Activated naive CD4-positive, alpha-beta T cell (primary cell): ENCODE data around the gene MARVELD2.
"Not testable (repeated sequence)": the region's sequence is repeated elsewhere in the genome, so short reads cannot be mapped to it uniquely, and the experiment has no call there.

Source experiments
- DNase-seq, 4 experiments: peaks; one replicate each; lab custom pipeline; 2025; lab: John Stamatoyannopoulos, UW

The MARVELD2 gene

GRCh38 chr5:69414885-69415583 is at the start of gene MARVELD2:
Gene MARVELD2 (plus strand): TSS chr5:69415116. CDS start chr5:69419386, 4,270 bp downstream.
- DNase-seq = no peak

DNA sequence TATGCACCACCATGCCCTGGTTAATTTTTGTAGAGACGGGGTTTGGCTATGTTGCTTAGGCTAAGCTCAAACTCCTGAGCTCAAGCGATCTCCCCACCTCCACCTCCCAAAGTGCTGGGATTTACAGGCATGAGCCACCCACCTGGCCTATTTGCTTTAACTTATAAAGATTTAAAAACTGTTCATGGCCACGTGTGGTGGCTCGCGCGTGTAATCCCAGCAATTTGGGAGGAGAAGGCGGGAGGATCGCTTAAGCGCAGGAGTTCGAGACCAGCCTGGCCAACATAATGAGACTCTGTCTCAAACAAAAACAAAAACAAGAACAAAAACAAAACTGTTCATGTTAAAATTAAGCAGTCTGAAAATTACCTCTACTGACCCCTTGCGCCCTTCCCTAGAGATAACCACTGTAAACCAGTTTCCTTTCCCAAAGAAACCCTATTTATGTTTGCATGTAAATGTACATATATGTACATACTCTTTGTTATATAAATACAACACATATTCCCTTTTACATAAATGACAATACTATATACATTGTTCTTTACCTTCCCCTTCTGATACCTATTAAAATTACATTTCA is 47.1 kb upstream of the MARVELD2 start:
- DNase-seq = no peak

GRCh38 chr5:69368458-69369339 is 46.2 kb upstream of the MARVELD2 start:
- DNase-seq = peak in 1 of 4 experiments; percentile 5

GRCh38 chr5:69369340-69370121 is 45.4 kb upstream of the MARVELD2 start, which contains the start of the genes AK6, RAD17 and TAF9:
Gene AK6 (minus strand): TSS chr5:69369520. CDS start chr5:69369490, 30 bp downstream.
Gene RAD17 (plus strand): TSS chr5:69369818. CDS start chr5:69372209, 2,391 bp downstream.
Gene TAF9 (minus strand): TSS chr5:69369520. CDS start chr5:69365737, 3,783 bp downstream.
- DNase-seq = peak; percentile 90 to 95 (median 94)

DNA sequence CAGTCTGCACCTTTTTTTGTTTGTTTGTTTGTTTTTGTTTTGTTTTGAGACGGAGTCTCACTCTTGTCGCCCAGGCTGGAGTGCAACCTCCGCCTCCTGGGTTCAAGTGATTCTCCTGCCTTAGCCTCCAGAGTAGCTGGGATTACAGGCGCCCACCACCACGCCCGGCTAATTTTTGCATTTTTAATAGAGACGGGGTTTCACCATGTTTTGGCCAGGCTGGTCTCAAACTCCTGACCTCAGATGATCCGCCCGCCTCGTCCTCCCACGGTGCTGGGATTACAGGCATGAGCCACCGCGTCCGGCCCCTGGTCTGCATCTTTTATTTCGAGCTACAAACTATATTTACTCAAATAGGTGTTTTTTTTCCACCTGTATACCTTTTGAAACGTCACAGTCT is 44.6 kb upstream of the MARVELD2 start:
- DNase-seq = not testable (repeated sequence)

- no peak for DNase-seq
Observed at GRCh38 chr5:69372394-69372793, 42.5 kb upstream of the MARVELD2 start.

DNA sequence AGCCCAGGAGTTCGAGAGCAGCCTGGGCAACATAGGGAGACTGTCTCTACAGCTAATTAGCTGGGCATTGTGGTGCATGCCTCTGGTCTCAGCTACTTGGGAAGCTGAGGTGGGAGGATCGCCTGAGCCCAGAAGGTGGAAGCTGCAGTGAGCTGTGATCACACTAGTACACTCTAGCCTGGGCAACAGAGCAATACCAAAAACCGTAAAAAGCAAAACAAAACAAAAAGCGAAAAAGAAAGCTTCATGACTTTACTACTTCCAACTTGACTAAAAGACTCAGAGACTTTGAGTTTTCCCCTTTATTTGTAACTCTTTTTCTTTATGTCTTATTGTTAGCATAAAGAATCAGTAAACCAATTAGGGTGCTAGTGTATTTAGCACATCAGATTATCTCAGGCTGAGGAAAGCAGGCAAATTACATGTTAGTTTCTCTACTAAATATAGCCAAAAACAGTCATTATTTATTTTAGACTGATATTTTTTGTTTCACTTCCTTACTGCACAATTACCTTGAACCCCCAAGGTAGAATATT is 39.9 kb upstream of the MARVELD2 start:
- no peak for DNase-seq

DNA sequence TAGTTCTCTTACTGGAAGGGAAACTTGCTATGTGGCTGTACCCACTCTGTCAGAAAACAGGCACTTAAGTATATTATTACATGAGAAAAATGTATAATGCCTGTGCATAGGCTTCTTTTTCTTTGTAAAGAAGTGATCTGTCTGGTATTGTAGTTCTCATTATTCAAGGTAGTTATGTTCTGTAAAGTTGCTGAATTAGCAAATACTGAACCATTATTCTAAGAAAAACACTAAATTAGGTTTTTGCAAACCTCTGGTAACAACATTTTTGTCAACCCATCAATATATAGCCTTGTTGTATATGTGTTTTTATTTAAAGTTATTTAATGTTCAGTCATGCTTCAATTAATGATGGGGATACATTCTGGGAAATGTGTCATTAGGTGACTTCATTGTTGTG is 36.5 kb upstream of the MARVELD2 start:
- no peak for DNase-seq

DNA sequence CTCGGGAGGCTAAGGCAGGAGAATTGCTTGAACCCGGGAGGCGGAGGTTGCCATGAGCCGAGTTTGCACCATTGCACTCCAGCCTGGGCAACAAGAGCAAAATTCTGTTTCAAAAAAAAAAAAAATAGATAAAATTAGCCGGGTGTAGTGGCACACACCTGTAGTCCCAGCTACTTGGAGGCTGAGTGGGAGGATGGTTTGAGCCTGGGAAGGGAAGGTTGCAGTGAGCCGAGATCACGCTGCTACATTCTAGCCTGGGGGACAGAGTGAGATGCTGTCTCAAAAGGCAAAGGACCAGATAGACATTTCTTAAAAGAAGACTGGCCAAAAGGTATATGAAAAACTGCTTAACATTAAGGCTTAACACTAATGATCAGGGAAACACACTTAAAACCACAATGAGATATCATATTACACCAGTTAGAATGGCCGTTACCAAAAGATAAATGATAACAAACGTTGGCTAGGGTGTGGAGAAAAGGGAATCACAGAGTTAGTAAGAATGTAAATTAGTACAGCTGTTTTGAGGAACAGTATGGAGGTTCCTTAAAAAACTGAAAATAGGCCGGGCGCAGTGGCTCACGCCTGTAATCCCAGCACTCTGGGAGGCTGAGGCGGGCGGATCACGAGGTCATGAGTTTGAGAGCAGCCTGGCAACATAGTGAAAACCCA is 10.1 kb upstream of the MARVELD2 start:
- DNase-seq = no peak

- DNase-seq = no peak
Observed at GRCh38 chr5:69415584-69415958, 655 bp downstream of the MARVELD2 start.

- DNase-seq = no peak
Observed at GRCh38 chr5:69416180-69416579, 1.3 kb downstream of the MARVELD2 start.

DNA sequence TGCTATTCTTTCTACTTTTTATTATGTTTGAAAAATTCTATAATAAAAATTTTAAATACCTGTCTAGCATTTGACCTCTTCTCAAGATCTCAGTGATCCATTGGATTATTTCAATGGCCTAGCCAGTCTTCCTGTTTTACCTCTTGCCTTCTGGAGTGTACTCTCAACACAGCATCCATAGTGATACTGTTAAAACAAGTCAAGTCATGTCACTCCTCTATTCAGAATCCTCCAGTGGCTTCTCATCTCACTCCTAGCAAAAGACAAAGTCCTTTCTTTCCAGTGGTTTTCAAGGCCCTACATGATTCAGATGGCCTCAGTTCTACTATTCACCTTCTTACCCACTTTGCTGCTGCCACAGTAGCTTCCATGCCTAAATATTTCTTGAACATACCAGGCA is 1.8 kb downstream of the MARVELD2 start:
- no peak for DNase-seq

GRCh38 chr5:69418554-69418953 is 3.6 kb downstream of the MARVELD2 start:
- no peak for DNase-seq

DNA sequence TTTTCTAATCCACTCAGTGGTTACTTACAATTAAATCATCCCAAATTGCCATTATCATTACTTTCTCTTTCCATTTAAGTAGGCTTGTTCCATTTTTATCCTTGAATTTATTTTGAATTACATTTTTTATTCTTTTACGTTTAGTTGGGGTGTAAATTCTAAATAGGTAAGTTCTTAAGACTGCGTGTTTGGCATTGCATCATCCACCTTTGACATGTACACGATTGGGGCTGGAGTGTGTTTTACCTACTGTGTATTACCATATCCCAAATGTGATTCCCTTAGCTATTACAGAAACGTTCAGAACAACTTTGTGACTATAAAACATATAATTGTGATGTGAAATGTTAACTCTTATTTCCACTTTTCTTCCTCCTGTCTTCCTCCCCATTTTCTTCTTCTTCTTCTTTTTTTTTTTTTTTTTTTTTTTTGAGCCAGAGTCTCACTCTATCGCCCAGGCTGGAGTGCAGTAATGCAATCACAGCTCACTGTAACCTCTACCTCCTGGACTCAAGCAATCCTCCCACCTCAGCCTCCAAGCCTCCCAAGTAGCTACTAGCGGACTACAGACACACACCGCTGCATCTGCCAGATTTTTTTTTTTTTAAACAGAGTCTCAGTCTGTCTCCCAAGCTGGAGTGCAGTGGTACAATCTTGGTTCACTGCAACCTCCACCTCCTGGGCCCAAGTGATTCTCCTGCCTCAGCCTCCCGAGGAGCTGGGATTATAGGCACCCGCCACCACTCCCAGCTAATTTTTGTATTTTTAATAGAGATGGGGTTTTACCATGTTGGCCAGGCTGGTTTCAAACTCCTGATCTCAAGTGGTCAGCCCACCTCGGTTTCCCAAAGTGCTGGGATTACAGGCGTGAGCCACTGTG is 16.7 kb downstream of the MARVELD2 start:
- DNase-seq = no peak

- no peak for DNase-seq
Observed at GRCh38 chr5:69432412-69433206, 17.7 kb downstream of the MARVELD2 start.

- not testable (repeated sequence) for DNase-seq
Observed at GRCh38 chr5:69435276-69435884, 20.5 kb downstream of the MARVELD2 start.

DNA sequence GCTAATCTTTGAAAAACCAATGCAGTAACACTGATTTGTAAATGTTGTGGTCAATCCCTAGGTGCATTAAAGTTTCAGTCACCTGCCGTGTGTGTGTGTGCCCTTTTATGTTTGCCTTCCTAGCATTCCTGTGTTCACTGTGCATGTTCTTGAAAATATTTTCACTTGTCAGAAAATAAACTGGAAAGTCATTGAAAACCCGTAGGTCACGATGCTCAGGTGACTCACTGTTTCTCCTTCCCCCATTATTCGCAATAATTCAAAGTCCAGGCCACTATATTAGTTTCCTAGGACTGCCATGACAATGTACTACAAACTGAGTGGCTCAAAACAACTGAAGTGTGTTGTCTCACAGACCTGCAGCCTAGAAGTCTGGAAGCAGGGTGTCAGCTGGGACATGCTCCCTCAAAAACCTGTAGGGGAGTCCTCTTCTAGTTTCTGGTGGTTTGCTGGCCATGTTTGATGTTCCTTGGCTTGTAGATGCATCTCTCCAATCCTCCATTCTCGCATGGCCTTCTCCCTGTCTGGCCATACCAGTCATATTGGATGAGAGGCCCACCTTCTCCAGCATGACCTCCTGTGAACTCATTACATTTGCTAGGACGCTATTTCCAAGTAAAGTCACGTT is 29.3 kb downstream of the MARVELD2 start:
- DNase-seq = no peak

- DNase-seq = no peak
Observed at GRCh38 chr5:69449511-69449910, 34.6 kb downstream of the MARVELD2 start.
